Fibroblast of the aortic adventitia (primary cell): ENCODE results near the gene DCAF4. TPM values are rescaled to one million over a fixed set of nuclear protein-coding genes. Genes with fewer than 3 reads are reported as not detected.

Source experiments
- DNase-seq: peaks from one replicate; pipeline ENCODE4 v3.0.0-alpha.2; 2010; ENCODE audit warnings: low read depth
- H3K4me3 ChIP-seq: 2 replicates; pipeline ENCODE4 v1.5.1; 2011; ENCODE audit warnings: low read depth, mild to moderate bottlenecking, control low read depth, low read length, moderate library complexity
- CTCF ChIP-seq: IDR thresholded peaks from 2 replicates; pipeline ENCODE4 v1.5.1; 2011; ENCODE audit warnings: mild to moderate bottlenecking, low read length, control low read depth, inconsistent platforms; ENCODE audit not compliant: insufficient read depth
- total RNA-seq: library from RNA; depleted of rRNA; stranded (reverse); fragments of >200 nt; gene quantifications from 2 replicates; pipeline ENCODE4 v1.2.3, GENCODE V29; 2012; ENCODE audit warnings: low replicate concordance

DCAF4 gene
- total RNA-seq, 1 donor = 20.6 TPM

DNA sequence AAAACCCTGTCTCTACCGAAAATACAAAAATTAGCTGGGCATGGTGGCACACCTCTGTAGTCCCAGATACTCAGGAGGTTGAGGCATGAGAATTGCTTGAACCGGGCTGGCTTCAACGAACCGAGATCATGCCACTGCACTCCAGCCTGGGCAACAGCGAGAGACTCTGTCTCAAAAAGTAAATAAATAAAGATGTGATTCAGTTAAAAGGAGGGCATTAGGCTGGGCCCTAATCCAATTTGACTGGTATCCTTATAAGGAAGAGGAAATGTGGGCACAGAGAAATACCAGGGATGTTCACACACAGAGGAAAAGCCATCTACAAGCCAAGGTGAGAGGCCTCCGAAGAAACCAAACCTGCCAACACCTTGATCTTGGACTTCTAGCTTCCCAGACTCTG is 10.1 kb upstream of the DCAF4 start:
- TF ChIP-seq CTCF = no peak

GRCh38 chr14:72917094-72917802 is 9.0 kb upstream of the DCAF4 start:
- DNase-seq = no peak
- TF ChIP-seq CTCF = no peak
- H3K4me3 ChIP-seq = no peak overlapping the region

More for the DNA sequence above, 10.1 kb upstream of the DCAF4 start:
- H3K4me3 ChIP-seq = no peak overlapping the region
- no peak for DNase-seq

DNA sequence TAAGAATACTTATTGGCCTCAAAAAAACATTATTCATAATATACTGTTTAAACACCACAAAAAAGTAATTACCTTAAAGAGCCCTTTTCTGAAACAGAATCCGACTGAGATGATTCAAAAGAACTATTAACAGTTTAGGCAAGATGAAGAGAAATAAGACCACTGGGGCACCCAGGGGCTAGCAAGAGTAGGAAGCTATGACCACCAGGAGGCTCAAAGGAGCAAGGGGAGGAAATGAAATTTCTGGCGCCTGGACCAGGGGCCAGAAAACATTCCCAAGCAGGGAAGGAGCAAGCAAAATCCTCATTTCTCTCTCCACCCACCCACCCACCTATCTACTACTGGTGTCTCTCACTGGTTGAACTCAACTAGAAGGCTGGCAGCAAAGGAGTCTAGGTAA is 6.3 kb upstream of the DCAF4 start:
- H3K4me3 ChIP-seq = no peak overlapping the region
- TF ChIP-seq CTCF = peak; percentile 4
- DNase-seq = no peak

- H3K4me3 ChIP-seq = no peak overlapping the region
- TF ChIP-seq CTCF = no peak
- DNase-seq = no peak
Observed at GRCh38 chr14:72921396-72921795, 4.9 kb upstream of the DCAF4 start.

DNA sequence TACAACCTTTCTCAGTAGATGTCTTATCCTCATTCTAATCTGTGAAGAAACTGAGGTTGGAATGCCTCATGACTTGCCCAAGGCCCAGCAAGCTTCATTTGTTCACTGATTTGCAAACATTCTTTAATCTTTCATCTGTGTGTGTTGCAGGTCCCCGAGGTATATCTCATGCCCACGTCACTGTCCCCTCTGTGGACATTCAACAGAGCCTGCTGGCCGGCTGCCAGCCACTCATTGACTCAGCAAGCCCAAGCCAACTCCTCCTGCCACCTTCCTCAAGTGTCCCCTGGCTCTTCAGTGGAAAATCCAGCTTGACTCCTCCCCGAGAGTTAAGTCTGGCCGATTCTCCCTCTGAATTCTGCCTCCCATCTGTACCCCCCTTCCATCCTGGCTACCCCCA is 1.9 kb upstream of the DCAF4 start:
- no peak for DNase-seq
- no peak overlapping the region for H3K4me3 ChIP-seq
- no peak for TF ChIP-seq CTCF

GRCh38 chr14:72925171-72925759 is 999 bp upstream of the DCAF4 start:
- no peak overlapping the region for H3K4me3 ChIP-seq
- no peak for TF ChIP-seq CTCF
- no peak for DNase-seq
